ENCODE results near the gene SLC22A23.
A peak's percentile ranks its signal among the peaks of the same experiment; 100 is the strongest.

SLC22A23 gene, protein sequence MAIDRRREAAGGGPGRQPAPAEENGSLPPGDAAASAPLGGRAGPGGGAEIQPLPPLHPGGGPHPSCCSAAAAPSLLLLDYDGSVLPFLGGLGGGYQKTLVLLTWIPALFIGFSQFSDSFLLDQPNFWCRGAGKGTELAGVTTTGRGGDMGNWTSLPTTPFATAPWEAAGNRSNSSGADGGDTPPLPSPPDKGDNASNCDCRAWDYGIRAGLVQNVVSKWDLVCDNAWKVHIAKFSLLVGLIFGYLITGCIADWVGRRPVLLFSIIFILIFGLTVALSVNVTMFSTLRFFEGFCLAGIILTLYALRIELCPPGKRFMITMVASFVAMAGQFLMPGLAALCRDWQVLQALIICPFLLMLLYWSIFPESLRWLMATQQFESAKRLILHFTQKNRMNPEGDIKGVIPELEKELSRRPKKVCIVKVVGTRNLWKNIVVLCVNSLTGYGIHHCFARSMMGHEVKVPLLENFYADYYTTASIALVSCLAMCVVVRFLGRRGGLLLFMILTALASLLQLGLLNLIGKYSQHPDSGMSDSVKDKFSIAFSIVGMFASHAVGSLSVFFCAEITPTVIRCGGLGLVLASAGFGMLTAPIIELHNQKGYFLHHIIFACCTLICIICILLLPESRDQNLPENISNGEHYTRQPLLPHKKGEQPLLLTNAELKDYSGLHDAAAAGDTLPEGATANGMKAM

DNA sequence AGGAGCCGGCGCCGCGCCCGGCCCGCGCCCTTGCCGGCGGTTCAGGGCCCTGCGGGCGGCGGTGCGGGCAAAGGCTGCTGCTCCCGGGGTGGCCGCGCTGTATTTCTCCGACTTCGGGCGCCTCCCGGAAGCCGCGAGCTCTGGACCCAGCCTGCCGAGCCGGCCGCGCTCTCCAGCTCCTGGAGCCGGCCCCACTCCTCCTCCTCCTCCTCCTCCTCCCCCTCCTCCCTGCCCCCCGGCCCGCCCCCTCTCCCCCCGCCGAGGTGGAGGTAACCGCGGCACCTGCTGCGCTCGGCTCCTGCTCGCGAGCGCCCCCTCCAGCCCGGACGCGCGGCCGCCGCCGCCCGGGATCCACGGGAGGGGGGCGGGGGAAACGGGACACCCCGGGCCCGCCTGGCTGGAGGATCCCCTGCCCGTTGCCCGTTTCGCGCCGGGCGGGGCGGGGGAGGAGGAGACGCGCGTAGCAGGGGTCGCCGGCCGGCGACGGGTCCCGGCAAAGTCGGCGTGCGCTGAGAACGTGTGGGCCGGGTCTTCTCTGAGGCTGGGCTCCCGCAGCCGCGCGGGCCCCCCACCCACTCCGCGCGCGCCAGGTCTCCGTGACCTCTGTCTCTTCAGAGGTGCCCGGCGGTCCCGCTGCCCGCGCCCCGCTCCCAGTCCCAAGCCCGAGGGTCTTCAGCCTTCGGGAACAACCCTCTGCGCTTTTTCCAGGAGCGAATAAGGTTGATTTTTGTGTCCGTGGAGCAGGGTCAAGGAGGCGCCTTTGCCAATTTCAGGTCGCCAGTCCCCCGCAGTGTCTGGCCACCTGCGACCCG lies at the start of gene SLC22A23:
Gene SLC22A23 (minus strand): TSS at position 153 of the 812 bp plus-strand sequence. CDS start 491 bp downstream, outside the sequence.
- peak; percentile 72 for DNase-seq

DNA sequence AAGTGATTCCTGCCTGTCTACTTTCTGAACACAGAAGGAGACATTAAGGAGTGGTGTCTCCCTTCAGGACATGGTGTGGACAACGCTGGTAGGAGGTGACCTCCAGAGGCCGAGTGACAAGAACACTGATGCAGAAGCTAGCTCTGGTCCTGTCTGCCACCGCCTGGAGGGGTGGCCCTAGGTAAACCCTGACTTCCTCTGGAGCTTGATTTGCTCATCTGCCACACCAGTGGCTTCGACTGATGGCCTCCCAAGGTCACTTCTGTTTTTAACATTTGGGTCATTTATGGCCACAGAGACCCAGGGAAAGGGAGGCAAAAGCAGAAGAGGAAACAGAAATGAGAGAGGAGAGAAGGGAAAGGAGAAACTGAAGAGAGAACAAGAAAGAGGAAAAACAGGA lies 49.4 kb upstream of the SLC22A23 start:
- no peak for DNase-seq

DNA sequence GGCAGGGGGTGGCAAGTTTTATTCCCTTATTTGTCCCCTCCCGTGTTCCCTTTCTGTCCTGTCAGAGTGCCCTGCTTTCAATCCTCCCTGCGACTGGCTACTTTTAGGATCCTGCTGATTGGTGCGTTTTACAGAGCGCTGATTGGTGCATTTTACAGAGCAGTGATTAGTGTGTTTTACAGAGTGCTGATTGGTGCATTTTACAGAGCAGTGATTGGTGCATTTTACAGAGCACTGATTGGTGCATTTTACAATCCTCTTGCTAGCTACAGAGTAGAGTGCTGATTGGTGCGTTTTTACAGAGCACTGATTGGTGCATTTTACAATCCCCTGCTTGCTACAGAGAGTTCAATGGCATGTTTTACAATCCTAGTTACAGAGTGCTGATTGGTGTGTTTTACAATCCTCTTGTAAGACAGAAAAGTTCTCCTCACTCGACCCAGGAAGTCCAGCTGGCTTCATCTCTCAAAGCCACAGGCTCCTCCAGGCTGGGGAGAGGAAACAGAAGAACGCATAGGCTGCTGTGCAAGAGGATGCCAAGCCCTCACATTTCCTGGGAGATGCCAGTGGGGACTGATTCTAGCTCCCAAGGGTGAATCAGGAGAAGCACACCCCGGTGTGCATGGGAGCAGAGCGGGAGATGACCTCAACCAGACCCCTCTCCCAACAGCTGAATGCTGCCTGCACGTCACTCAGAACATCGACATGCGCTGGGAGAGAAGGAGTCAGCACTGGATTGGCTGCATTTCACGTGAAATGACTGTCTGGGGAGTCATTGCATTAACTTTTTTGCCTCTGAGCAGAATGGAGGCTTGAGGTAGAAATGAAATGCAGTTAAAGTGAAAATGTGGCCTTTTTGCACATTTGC lies 48.3 kb upstream of the SLC22A23 start:
- no peak for DNase-seq

DNA sequence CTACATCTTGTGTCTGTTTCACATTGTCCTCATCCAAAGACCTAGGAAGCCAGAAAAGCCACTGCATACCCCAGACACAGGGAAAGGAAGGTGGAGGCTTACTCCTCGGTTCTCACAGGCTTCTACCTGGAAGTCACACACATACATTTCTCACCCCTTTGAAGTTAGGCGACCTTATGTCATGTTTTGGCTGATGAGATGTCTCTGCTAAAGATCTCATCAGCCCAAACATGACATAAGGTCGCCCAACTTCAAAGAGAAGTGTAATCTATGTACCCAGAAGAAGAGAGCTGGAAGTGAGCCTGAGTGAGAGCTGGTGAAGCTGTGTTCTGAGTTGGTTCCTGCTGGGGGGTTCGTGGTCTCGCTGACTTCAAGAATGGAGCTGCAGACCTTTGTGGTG lies 47.5 kb upstream of the SLC22A23 start:
- no peak for DNase-seq

DNA sequence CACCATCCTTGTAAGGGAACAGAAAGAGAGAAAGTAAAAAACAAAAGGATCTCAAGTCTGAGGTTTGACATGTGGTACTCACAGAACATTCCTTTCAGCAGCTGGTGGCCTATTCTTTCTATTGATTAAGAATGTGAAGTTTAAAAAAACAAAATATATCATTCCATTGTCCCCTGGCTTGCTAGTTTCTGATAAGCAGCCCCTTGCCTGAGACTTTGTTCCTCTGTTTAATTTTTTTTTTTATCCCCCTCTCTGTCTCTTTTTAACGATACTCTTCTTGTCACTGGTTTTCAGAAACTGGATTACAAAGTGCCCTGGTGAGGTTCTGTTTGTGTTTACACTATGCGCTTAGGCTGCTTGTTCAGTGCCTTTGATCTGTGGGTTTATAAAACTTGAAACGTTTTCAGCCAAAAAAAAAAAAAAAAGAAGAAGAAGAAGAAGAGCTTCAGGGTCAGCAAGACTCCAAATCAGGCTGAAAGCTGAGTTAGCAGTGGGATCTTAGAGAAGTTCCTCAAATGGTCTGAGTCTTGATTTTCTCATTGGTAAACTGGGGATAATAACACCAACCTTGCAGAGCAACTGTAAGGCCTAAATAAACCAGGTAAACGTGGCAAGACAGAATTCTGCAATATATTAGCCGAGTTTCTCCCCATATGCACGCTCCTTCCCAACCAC lies 45.1 kb upstream of the SLC22A23 start:
- DNase-seq, result no peak

DNA sequence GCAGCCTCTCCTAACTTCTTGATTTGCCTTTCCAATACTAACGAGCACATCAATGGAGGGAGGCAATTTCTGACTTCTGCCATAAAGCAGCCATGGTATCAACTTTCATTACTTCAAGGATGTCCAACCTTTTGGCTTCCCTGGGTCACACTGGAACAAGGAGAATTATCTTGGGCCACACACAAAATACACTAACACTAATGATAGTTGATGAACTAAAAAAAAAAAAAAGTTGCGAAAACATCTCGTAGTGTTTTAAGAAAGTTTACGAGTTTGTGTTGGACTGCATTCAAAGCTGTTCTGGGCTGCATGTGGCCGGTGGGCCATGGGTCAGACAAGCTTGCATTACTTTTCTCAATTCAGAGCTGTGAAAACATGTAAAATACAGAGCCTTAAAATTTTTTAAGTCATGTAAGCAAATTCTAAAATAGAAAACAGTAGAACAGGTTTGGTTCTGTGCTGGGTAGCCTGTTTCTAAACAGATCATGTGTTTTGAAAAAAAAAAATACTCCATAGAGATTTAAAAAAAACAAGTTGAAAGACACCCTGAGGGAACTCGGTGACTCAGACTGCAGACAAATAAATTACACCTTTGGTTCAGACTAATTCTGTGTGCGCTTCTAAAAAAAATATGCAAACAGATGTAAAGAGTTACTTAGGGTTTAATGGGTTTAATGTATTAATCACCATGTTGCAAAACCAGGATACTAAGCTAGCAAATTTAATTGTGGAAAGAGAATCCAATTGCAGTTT lies 43.6 kb upstream of the SLC22A23 start:
- DNase-seq, result no peak

DNA sequence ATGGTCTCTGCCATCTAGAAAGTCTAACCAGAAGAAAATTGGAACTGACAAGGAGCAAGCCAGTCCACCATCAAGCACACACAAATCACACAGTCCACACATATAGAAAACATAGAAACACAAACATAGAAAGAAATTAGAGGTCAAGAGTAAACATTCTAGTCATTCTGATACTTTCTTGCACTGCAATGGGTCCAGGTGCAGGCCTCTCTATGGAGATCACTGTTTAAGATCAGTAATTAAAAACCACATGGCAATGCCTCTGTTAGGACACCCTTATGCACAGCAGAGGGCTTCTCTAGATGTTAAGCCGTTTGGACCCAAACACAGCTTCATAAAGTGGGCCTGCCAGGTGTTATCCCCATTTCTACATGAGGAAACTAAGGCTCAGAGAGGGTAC lies 42.8 kb upstream of the SLC22A23 start:
- no peak for DNase-seq

DNA sequence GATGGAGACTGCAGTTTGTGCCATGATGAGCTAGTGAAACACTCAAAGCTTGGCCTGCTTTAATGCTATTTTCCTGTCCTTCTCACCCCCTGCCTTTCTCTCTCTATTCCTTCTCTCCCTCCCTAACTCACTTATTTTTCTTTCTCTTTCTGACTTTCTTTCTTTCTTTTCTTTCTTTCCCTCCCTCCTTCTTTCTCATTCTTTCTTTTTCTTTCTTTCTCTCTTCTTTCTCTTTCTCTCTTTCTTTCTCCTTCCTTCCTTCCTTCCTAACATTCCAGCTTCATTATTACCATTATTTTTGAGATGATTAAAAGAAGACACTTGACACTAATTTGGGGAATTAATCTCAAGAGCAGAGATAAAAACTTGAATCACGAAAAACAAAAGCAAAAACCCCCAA lies 39.5 kb upstream of the SLC22A23 start:
- DNase-seq, result no peak

DNA sequence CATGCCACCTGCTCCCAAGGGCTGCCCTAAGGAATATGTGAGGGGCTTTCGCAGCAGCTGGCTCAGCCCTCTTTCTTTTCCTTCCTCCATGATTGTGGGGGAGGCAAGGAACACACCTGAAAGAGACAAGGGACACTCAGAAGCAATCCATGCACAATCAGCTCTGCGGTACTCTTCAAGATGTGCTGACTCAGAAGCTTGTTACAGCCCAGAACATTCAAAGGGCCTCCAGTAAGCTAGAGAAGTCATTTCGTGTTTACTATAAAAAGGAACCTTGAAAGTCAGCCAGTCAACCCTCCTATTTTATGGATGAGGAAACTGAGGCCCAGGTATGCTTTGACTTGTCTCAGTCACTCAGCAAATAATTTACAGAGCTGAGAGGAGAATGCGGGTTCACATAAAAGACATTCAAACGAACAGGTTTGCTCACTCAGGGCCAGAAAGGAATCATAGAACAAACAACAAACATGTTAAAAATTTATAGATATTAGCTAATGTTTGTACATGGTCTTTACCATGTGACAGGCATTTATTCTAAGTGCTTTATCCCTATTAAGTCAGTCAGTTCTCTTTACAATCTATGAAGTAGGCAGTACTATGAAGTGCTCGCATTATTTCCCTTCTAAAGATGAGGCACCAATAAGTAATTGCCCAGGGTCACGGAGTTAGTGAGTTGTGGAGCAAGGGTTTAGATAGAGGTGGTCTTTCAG lies 37.7 kb upstream of the SLC22A23 start:
- DNase-seq, result no peak

DNA sequence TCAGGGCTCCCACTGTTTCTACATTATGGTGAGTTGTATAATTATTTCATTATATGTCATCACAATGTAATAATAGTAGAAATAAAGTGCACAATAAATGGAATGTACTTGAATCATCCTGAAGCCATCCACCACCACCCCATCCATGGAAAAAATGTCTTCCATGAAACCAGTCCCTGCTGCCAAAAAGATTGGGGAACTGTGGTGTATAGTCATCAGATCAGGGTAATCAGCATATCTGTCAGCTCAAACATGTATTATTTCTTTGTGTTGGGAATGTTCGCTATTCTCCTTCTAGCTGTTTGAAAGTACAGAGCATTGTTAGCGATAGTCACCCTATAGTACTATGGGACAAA lies 33.8 kb upstream of the SLC22A23 start:
- DNase-seq, result no peak

DNA sequence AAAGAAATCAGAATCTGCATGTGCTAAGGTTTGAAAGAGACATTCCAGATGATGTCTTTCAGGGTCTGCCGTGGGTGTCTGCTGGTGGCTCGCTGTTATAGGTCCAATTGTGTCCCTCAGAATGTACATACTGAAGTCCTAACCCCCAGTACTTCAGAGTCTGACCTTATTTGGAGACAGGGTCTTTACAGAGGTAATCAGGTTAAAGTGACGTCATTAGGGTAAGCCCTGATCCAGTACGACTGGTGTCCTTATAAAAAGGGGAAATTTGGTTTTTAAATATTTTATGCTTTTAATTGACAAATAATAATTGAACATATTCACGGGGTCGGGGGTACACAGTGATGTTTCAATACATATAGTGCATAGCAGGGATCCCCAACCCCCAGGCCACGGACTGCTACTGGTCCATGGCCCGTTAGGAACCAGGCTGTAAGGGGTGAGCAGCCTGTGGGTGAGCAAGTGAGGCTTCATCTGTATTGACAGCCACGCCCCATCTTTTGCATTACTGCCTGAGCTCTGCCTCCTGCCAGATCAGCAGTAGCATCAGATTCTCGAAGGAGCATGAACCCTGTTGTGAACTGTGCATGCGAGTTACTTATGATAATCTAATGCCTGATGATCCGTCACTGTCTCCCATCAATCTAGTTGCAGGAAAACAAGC lies 33.2 kb upstream of the SLC22A23 start:
- no peak for DNase-seq

DNA sequence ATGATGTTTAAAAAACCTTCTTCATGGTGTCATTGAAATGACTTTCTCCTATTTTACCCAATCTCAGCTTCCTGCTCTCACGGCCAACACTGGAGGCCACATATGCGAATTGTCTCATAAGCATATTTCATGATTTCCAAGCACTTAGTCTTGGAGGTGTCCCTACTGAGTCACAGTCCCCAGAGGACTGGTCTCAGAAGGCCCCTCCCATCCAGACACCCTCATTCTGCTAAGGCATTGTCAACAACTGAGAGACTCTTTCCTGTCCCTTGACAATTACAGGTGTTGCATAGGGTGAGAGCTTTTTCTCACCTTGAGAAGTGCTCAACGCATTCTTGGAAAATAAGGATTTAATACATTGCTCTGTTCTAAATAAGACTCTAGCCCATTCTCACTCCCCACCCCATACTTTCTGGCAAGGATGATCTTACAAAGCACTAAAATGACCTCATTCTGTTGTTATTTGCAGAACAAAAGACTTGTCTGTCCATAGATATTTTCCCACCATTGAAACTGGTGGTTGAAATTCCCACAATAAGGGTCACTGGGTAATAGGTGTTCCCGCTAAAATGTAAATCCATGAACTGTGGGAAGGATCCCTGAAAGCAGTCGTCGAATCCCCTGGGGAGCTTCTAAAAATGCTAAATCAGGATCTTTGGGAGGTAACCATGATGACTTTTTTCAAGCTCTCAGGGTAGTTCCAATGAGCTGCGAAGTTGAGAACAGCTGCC lies 32.3 kb upstream of the SLC22A23 start:
- DNase-seq, result no peak

DNA sequence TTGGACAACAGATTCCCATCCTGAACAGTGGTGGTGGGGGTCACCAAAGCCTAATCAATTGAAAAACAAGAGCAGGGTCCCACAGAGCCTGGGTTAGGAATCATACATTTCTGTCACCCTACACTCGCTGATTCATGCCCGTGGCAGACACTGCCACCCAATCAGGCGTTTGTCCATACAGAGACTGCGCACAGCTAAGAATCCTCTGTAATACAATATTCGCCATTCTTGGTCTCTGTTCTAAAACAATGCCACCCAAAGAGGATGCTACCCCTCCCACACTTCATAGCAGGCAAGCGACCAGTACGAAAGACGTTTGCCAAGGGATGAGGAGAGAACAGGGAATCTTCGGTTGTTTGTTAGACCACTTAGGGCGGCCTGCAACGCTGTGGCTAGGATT lies 28.1 kb upstream of the SLC22A23 start:
- DNase-seq, result no peak

DNA sequence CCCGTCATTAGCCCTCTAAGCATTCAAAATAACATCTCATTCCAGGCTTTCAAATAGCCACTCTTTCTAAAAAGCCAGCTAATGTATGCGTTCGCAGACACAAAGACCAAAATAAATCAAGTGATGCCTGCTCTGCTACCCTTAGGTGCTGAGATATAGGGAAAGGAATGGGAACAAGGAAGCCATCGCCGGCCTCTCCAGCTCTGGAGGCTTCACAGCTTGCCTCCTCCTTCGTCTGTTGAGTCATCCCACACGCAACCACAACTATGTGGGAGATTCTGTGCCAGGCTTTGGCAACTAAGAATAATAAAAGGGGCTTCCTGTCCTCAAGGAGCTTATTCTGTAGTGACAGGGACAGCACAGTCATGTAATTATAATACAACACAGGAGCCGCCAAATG lies 27.3 kb upstream of the SLC22A23 start:
- no peak for DNase-seq

DNA sequence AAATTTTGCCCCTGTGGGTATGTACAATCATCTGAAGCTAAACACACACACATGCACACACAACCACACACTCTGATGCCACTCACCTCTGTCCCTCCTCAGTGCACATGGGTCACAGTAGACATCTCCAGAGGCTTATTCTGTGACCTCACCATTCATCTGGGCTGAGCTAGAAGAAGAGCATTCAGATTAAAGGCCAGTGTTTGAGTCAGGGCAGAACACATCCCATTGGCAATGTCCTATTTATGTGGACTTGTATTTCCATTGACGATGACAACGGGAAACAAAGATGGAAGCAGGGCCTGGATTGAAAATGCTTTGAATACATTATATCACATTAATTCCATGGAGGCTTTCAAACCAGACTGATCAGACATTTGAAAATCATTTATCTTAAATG lies 26.8 kb upstream of the SLC22A23 start:
- DNase-seq, result no peak

DNA sequence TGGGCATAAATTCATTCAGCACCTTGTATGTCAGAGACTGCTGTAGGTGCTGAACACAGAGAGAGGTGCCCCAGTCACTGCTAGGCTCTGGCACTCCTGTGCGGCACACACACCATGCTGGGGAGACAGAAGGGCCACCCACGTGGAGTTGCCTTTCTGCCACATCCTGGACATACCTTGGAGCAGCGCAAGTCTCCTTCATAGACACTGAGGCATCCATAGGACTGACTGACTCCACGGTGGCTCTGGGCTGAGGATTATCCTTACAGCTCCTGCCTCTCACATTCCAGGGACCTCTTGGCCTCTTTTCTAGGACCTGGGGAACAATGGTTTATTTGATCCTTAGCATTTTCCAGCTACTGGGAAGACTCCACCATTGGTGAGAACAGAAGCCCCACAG lies 26.0 kb upstream of the SLC22A23 start:
- DNase-seq, result no peak

DNA sequence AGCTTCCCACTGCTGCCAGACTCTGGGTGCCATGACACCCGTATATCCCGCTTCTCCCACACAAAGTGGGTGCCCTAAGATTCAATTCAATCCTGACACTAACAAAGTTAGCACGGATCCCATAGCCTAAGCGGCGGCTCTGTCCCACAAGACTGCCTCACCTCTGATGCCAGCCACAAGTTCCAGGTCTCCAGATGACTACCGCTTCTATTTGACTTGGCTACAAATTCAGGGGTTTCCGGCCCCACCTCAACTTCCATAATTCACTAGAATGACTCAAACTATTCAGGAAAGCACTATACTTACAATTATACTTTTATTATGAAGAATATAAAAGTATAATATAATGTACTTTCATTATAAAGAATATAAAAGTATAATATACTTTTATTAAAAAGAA lies 24.8 kb upstream of the SLC22A23 start:
- DNase-seq, result no peak

DNA sequence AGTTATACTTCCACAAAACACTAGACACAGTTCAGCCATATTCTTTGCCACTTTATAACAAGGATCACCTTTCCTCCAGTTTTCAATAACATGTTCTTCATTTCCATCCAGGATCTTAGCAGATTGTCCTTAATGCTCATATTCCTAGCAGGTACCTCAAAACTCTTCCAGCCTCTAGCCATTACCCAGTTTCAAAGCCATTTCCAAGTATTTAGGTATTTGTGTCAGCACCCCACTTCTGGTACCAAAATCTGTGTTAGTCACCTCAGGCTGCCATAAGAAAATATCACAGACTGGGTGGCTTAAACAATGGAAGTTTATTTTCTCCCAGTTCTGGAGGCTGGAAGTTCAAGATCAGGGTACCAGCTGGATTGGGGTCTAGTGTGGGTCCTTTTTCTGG lies 23.2 kb upstream of the SLC22A23 start:
- DNase-seq, result no peak

DNA sequence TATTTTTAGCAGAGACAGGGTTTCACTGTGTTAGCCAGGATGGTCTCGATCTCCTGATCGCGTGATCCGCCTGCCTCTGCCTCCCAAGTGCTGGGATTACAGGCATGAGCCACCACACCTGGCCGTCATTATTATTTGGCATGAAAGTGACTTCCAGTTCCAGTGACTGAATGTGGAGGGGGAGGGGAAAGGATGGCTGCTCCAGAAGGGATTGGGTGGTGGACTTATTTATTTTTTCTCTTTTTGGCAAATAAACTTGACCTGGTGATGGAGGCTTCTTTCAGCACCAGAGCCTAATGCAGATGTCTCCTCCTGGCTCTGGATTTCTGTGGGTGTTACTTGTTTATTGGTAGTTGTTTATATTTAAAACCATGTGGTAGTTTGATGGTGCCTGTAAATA lies 16.9 kb upstream of the SLC22A23 start:
- no peak for DNase-seq
